GM18907 (cell line): ENCODE data around the gene TCEANC.
"Not testable (repeated sequence)": the region's sequence is repeated elsewhere in the genome, so short reads cannot be mapped to it uniquely, and the experiment has no call there.

Experiments
- ATAC-seq: cut with Tn5 transposase; IDR thresholded peaks from one replicate; pipeline ENCODE4 v1.9.1; 2021; ENCODE audit warnings: mild to moderate bottlenecking, moderate library complexity; ENCODE audit not compliant: unreplicated experiment

The TCEANC gene

DNA sequence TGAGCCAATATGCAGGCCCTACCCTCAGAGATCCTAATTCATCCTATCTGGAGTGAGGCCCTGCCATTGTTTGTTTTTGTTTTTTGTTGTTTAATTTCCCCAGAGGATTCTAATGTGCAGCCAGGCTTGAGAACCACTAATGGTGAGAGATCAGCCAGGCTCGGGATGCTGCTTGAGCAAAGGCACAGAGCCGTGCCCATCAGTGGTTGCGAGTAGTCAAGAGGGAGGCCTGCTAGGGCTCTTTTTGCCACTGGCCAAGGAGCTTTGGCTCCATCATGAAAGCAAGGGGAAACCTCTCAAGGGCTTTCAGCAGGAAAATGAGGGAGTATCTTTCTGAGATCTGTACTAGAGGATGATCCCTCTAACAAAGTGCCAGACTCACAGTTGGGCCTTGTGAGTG, 2.7 kb downstream of the TCEANC start:
- no peak for ATAC-seq

GRCh38 chrX:13658602-13659001, 5.7 kb downstream of the TCEANC start:
- ATAC-seq: no peak

DNA sequence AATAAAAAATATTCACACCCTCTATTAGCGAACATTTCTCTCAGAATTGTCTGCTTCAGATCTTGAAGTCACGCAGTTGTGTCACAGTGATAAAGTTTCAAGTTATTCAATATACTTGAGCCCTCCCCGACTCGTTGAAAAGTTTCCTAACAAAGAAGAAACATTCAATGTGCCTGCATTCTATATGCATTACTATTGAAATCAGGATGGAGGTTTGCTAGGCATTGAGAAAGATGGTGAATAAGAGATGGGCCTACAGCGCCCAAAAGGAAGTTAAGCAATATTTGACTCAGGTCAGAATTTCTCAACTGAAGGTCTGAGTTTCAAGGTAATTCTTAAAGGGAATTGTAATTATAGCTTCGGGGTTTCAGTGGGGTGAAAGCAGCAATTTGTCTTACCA, 6.1 kb downstream of the TCEANC start:
- ATAC-seq: no peak

DNA sequence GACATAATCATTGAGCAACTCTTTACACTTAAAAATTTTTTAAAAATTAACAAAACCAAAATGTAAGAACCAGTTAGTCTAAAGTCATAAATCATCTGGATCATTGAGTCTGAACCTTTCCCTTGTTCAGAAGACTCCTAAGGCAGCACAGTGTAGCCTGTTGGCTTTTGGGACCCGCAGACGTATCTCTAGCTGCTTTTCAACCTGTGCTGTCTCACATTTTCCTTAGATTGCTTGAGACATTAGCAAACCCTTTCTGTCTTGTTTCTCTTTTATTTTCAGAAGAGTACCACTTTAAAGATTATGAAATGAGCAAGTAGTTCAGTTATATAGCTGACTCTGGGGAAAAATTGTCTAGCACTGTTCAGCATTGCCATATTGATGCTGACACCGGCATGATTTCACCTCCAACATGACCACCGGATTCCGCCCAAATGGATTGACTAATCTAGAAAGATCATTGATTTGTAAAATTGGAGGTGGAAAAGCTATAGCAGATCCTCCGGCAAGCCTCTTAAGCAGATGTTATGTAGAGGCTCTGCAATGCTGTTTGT, 8.9 kb downstream of the TCEANC start:
- no peak for ATAC-seq

GRCh38 chrX:13662355-13662791, 9.4 kb downstream of the TCEANC start:
- no peak for ATAC-seq

- ATAC-seq: no peak
These were observed 11.1 kb downstream of the TCEANC start for GRCh38 chrX:13664020-13664419.

GRCh38 chrX:13666836-13667235, 13.9 kb downstream of the TCEANC start:
- ATAC-seq: no peak

GRCh38 chrX:13667919-13668318, 15.0 kb downstream of the TCEANC start:
- ATAC-seq: no peak

- peak; percentile 85 for ATAC-seq
These were observed 16.4 kb downstream of the TCEANC start for GRCh38 chrX:13669246-13669737.

GRCh38 chrX:13669755-13670154, 16.8 kb downstream of the TCEANC start:
- ATAC-seq: not testable (repeated sequence)

- ATAC-seq: no peak
These were observed 17.3 kb downstream of the TCEANC start for GRCh38 chrX:13670197-13670596.

- ATAC-seq: no peak
These were observed 20.1 kb downstream of the TCEANC start for GRCh38 chrX:13673016-13673415.

- ATAC-seq: no peak
These were observed 23.9 kb downstream of the TCEANC start for GRCh38 chrX:13676885-13677284.

DNA sequence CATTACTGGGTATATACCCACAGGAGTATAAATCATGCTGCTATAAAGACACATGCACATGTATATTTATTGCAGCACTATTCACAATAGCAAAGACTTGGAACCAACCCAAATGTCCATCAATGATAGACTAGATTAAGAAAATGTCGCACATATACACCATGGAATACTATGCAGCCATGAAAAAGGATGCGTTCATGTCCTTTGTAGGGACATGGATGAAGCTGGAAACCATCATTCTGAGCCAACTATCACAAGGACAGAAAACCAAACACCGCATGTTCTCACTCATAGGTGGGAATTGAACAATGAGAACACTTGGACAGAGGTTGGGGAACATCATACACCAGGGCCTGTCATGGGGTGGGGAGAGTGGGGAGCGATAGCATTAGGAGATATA, 26.8 kb downstream of the TCEANC start:
- ATAC-seq: not testable (repeated sequence)

DNA sequence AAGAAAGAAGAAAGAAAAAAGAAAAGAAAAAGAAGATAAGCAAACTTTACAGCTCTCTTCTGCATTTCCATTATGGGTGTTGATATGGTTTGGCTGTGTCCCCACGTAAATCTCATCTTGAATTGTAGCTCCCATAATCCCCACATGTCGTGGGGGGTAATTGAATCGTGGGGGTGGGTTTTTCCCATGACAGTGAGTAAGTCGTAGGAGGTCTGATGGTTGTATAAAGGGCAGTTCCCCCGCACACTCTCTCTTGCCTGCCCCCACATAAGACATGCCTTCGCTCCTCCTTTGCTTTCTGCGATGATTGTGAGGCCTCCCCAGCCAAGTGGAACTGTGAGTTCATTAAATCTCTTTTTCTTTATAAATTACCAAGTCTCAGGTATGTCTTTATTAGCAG, 28.7 kb downstream of the TCEANC start:
- no peak for ATAC-seq

DNA sequence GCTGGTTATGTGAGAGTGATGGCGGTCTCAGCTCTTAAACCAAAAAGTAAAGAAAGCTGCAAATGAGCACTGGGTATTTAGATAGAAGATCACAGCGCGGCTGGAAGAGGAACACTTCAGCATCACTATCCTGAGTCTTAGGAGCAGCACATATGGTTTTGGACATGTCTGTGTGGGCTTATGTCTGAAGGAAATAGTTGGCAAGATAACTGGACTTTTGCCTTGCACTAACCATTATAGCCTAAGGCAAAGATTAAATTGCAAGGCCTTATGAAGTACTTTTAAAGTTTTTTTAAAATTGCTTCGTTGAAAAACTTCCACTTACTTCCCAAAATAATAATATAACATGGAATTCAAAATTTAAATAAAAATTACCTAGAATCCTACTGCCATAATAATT, 31.4 kb downstream of the TCEANC start:
- no peak for ATAC-seq

DNA sequence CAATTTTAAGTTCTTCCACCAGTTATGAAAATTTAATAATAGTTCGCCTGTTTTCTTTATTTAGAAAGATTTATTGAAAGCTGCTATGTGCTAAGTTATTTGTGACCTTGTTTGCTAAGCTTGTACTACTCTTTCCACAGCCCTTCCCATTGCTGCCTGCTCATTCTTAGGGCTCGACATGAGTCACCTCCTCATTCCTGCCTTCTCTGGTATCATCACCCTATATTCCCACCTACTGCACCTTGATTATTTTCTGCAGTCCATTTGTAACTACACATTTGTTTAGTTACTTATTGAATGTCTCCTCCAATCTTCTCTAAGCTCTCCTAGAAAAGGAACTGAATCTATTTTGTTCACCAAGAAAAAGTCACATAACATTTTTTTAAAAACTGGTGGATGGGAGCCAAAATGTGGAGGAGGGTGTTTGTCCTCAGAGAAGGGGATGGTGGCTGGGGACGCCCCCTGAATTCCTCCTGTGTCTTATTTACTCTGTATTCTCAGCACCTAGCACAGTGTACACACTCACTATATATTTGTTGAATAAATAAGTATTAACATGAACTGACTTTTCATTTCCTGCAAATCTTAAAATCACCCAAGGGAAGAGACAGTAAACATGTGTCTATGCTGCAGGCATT, 32.3 kb downstream of the TCEANC start:
- no peak for ATAC-seq

DNA sequence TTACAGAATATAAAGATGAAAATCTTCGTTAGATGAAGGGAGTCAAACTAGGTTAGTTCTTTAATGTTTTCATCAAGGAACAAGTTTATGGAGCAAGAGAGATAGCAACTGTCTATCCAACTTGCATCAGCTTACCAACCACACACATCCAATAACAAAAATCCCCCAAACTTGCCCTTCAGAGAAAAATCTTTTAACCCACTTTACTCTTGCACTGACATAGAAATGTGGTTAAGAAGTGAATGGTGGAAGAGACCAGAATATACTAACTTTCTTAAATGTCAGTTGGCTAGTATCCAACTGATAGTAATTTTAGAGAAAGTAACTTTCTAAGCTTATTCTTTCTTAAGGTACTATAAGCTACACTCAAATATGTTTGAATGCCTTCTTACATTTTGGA, 34.3 kb downstream of the TCEANC start:
- no peak for ATAC-seq

DNA sequence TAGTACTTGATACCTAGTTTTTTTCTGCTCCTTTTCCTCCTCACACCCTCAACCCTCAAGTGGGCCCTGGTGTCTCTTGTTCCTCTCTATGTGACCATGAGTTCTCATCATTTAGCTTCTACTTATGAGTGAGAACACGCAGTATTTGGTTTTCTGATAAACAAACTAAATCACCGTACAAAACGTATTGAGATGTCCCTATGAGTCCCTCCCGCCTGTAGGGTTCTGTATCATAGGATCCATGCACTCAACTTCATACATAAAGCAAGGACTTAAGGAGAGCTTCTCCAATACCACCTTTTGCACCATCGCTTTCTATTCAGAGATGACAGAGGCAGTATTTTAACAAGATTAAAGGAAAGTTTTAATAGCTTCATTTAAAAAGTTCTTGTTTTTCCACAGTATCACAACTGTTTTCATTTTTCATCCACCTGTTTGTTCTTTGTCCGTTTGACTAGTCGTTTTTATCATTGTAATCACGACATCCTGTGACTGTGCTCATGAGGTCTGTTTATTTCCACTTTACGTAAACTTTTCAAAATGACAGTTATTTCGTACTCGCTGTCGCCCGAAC, 35.5 kb downstream of the TCEANC start:
- ATAC-seq: no peak

GRCh38 chrX:13688958-13689740, 36.2 kb downstream of the TCEANC start, which contains the start of gene RAB9A:
Gene RAB9A, plus strand, starts transcription at chrX:13689128. Its CDS starts 19,619 bp downstream, at chrX:13708747.
- ATAC-seq: peak; percentile 73

DNA sequence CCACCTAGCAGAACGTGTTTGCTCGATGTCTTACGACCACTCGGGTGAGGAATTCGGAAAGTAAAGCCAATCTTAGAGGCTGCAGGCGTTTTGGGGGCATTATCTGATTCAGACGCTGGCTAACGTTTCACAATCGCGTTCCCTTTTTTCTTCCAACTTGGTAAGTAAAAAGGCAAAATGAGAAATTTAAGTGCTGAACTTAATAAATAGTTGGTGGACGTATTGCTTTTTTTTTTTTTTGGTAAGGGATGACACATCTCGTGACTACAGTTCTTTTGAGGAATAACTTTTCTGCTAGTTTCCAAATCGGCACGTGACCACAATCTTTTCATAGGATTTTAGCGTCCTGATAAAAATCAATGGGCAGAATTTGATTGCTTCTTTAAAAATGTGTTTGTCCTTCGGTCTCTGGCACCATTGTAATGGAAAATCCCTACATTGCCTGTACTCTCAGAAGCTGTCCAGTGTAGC, 36.8 kb downstream of the TCEANC start:
- no peak for ATAC-seq
